Choroid plexus epithelial cell (primary cell): ENCODE measurements around the gene MGA.

Source experiments
- DNase-seq: peaks from one replicate; pipeline ENCODE4 v3.0.0-alpha.2; 2010; ENCODE audit warnings: low read depth
- H3K4me3 ChIP-seq: 2 replicates; pipeline ENCODE4 v1.5.1; 2011; ENCODE audit warnings: low read depth, mild to moderate bottlenecking, control low read depth, low read length, moderate library complexity
- TF ChIP-seq, protein P1 (sequence below): conservative IDR thresholded peaks from 2 replicates; pipeline ENCODE4 v1.5.1; 2011; ENCODE audit warnings: low read depth, mild to moderate bottlenecking, control low read depth, inconsistent platforms, low read length, moderate library complexity

MGA gene

DNA sequence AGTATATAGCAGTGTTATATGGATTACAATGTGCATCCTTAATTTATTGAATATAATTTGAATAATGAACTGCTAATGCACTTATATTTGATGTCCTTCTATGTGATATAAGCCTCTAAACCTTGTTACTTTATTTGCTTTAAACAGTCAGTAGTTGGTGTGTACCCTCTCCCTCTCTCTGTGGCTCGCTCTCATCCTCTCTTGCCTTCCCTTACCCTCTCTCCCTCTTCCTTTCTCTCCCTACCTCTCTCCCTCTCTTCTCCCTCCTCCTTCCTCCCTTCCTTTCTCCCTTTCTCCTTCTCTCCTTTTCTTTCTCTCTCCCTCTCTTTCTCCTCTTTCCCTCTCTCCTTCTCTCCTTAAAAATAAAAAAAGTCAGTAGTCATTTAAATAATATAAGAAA, 28.9 kb downstream of the MGA start:
- TF ChIP-seq, protein P1, sequence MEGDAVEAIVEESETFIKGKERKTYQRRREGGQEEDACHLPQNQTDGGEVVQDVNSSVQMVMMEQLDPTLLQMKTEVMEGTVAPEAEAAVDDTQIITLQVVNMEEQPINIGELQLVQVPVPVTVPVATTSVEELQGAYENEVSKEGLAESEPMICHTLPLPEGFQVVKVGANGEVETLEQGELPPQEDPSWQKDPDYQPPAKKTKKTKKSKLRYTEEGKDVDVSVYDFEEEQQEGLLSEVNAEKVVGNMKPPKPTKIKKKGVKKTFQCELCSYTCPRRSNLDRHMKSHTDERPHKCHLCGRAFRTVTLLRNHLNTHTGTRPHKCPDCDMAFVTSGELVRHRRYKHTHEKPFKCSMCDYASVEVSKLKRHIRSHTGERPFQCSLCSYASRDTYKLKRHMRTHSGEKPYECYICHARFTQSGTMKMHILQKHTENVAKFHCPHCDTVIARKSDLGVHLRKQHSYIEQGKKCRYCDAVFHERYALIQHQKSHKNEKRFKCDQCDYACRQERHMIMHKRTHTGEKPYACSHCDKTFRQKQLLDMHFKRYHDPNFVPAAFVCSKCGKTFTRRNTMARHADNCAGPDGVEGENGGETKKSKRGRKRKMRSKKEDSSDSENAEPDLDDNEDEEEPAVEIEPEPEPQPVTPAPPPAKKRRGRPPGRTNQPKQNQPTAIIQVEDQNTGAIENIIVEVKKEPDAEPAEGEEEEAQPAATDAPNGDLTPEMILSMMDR = no peak
- DNase-seq = no peak
- no peak overlapping the region for H3K4me3 ChIP-seq

DNA sequence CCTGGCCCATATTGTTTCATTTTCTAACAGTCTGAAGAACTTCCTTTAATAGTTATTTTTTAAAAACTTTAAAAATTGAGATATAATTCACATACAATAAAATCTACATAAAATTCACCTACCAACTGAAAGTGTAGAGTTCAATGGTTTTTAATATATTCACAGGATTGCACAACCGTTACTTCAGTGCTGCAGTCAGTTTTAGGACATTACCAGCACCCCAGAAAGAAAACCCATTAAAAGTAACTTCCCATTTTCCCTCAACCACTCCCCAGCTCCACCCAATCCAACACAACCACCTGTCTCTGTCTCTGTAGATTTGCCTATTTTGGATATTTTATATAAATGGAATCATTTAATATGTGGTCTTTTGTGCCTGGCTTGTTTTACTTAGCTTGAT, 29.6 kb downstream of the MGA start:
- TF ChIP-seq, protein P1 = no peak
- H3K4me3 ChIP-seq = no peak overlapping the region
- no peak for DNase-seq

DNA sequence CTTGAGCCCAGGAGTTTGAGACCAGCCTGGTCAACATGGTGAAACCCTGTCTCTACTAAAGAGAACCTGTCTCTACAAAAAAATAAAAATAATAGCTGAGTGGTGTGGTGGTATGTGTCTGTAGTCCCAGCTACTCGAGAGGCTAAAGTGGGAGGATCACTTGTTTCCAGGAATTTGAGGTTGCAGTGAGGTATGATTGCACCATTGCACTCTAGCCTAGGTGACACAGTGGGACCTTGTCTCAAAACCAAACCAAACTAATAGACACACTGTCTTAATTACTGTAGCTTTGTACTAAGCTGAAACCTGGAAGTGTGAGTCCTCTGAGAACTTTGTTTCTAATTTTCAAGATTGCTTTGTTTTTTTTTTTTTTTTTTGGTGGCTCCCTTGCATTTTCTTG, 30.4 kb downstream of the MGA start:
- DNase-seq = no peak
- TF ChIP-seq, protein P1 = no peak
- no peak overlapping the region for H3K4me3 ChIP-seq

DNA sequence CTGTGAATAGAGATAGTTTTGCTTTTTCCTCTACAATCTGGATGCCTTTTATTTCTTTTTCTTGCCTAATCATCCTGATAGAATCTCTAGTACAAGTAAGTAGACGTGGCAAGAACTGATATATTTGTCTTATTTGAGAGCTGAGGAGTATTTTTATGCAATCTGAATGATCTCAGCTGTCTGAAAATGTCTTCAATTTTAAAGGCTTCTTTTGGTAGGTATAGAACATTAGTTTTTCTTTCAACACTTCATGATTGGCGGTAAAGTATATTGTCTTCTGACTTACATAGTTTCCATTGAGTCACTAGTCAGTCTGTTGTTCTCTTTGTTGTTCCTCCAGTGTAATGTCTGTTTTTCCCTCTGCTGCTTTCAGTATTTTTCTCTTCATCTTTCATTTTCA, 31.3 kb downstream of the MGA start:
- TF ChIP-seq, protein P1 = no peak
- H3K4me3 ChIP-seq = no peak overlapping the region
- peak; percentile 35 for DNase-seq

DNA sequence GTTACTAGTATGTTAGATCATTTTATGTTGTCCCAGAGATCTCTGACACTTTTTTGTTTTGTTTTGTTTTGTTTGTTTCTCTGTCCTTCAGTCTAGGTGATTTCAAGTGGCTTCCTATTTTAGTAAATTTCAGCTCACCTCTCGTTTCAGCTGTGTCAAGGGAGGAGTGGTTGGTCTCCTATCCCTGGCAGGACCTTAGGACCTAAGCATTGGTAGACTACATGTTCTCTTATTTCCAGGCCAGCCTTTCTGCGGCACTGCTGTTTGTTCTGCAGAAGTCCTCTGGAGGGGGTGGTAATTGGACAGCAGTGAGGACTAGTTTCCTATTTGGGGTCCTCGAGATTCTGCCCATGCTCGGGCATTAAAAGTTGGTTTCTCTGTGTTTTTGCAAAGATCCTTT, 31.8 kb downstream of the MGA start:
- no peak for DNase-seq
- TF ChIP-seq, protein P1 = no peak

DNA sequence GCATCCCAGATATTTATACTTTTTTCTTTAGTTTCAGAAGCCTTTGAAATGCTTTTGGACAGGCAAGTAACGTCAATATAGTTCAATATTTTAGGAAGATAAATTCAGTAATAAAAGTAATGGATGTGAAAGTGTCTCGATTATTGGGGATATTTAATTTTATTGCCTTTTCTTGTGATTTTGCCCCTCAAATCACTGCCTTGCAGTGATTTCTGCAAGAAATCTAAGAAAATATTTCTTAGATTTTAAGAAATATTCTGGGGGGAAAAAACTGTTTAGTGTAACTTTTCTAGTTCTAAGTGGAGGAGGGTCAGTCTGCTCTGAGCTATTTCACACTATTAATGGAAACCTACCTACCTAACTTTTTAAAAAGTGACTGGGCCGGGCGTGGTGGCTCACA, 33.6 kb downstream of the MGA start:
- DNase-seq = no peak
- no peak overlapping the region for H3K4me3 ChIP-seq
- TF ChIP-seq, protein P1 = no peak

More for the DNA sequence above, 31.8 kb downstream of the MGA start:
- no peak overlapping the region for H3K4me3 ChIP-seq

DNA sequence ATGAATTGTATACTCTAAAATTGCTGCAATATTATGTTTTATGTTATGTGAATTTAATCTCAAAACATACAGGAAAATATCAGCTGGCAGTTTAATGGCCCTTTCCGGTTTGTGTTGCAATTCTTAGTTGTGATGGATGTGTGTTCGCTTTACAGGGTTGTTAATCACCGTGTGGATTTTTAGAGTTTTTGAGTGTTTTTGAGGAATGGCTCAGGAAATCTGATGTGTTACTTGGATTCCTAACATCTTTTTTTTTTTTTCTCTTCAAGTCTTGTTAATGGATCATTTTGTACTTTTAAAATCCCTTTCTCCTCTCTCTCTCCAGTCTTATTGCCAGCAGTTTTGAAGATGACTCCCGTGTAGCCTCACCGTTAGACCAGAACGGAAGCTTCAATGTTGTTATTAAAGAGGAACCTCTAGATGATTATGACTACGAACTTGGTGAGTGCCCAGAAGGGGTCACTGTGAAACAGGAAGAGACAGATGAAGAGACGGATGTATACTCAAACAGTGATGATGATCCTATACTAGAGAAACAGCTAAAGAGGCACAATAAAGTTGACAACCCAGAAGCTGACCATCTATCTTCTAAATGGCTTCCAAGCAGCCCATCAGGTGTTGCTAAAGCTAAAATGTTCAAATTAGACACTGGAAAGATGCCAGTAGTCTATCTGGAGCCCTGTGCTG, 35.7 kb downstream of the MGA start:
- DNase-seq = peak; percentile 82

More for the DNA sequence above, 35.7 kb downstream of the MGA start:
- H3K4me3 ChIP-seq = no peak overlapping the region
- TF ChIP-seq, protein P1 = peak; percentile 61
